HL-60 (cell line): ENCODE measurements around the gene SARM1.

ENCODE experiments used
- DNase-seq, 2 experiments: peaks; one replicate each; pipeline ENCODE4 v3.0.0-alpha.2; 2010 to 2020; ENCODE audit warnings: low read depth in 1 of 2, low spot score in 1 of 2
- H3K27ac ChIP-seq: fragments of 250-450 bp; sonication (Bioruptor Pico); replicated peaks from 2 replicates; pipeline ENCODE4 v1.5.1; 2020; ENCODE audit warnings: mild to moderate bottlenecking, moderate library complexity
- H3K27me3 ChIP-seq: fragments of 250-450 bp; sonication (Bioruptor Pico); 2 replicates; pipeline ENCODE4 v1.5.1; 2021; ENCODE audit warnings: mild to moderate bottlenecking, moderate library complexity; ENCODE audit not compliant: insufficient read depth, poor library complexity, severe bottlenecking
- H3K4me3 ChIP-seq: replicated peaks from 2 replicates; pipeline ENCODE4 v1.5.1; 2011; ENCODE audit warnings: mild to moderate bottlenecking, control low read depth, low read length; ENCODE audit not compliant: insufficient read depth
- GABPA ChIP-seq: IDR thresholded peaks from 2 replicates; pipeline ENCODE4 v1.6.1; 2012; ENCODE audit warnings: low read depth
- POLR2AphosphoS5 ChIP-seq: IDR thresholded peaks from 2 replicates; pipeline ENCODE4 v1.6.1; 2012; ENCODE audit warnings: low read depth
- SPI1 ChIP-seq: IDR thresholded peaks from 2 replicates; pipeline ENCODE4 v1.6.1; 2012; ENCODE audit warnings: low read depth, mild to moderate bottlenecking, borderline replicate concordance
- TF ChIP-seq, protein P1 (sequence below): IDR thresholded peaks from 2 replicates; pipeline ENCODE4 v1.6.1; 2012; ENCODE audit warnings: low read depth; ENCODE audit not compliant: insufficient replicate concordance
- TF ChIP-seq, protein P2 (sequence below): IDR thresholded peaks from one replicate; pipeline ENCODE4 v1.5.1; 2011; ENCODE audit warnings: low read length, control low read depth, inconsistent platforms; ENCODE audit not compliant: insufficient read depth

The SARM1 gene

DNA sequence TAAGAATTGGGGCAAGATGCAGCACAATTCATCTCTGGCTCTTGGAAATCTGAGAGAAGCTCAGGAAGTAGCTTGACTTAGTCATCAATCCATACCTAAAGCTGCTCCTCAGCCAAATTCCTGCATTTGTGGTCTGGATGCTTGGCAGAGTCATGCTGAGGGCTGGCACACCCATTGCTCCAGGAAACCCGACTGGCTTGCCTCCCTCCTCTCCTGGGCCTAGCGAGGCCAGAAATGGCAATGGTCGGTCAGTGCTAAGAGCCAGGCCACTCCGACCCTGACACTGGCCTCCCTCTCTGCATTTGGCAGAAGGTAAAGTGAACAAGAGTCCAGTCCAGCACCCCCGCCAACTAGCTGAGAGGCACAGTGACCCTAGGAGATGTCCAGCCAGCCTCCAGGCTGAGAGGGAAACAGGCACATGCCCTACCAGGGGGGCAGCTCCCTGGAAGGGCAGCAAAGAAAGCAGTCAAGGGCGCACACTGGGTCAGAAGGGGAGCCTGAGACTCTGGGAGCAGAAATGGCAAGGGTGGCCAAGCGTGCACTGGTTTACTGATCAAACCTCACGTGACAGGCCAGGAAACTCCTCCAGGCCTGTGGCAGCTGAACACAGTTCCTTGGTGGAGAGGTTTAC lies 24.1 kb upstream of the SARM1 start:
- Histone ChIP-seq H3K4me3 (no peak overlapping the region), H3K27me3 (no peaks in the 10 kb centered on the region), H3K27ac (no peak overlapping the region)
- TF ChIP-seq SPI1 (no peak), GABPA (no peak), POLR2AphosphoS5 (no peak; the same call in 1 of the 2 replicates)
- TF ChIP-seq, protein P1, sequence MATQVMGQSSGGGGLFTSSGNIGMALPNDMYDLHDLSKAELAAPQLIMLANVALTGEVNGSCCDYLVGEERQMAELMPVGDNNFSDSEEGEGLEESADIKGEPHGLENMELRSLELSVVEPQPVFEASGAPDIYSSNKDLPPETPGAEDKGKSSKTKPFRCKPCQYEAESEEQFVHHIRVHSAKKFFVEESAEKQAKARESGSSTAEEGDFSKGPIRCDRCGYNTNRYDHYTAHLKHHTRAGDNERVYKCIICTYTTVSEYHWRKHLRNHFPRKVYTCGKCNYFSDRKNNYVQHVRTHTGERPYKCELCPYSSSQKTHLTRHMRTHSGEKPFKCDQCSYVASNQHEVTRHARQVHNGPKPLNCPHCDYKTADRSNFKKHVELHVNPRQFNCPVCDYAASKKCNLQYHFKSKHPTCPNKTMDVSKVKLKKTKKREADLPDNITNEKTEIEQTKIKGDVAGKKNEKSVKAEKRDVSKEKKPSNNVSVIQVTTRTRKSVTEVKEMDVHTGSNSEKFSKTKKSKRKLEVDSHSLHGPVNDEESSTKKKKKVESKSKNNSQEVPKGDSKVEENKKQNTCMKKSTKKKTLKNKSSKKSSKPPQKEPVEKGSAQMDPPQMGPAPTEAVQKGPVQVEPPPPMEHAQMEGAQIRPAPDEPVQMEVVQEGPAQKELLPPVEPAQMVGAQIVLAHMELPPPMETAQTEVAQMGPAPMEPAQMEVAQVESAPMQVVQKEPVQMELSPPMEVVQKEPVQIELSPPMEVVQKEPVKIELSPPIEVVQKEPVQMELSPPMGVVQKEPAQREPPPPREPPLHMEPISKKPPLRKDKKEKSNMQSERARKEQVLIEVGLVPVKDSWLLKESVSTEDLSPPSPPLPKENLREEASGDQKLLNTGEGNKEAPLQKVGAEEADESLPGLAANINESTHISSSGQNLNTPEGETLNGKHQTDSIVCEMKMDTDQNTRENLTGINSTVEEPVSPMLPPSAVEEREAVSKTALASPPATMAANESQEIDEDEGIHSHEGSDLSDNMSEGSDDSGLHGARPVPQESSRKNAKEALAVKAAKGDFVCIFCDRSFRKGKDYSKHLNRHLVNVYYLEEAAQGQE: no peak
- TF ChIP-seq, protein P2, sequence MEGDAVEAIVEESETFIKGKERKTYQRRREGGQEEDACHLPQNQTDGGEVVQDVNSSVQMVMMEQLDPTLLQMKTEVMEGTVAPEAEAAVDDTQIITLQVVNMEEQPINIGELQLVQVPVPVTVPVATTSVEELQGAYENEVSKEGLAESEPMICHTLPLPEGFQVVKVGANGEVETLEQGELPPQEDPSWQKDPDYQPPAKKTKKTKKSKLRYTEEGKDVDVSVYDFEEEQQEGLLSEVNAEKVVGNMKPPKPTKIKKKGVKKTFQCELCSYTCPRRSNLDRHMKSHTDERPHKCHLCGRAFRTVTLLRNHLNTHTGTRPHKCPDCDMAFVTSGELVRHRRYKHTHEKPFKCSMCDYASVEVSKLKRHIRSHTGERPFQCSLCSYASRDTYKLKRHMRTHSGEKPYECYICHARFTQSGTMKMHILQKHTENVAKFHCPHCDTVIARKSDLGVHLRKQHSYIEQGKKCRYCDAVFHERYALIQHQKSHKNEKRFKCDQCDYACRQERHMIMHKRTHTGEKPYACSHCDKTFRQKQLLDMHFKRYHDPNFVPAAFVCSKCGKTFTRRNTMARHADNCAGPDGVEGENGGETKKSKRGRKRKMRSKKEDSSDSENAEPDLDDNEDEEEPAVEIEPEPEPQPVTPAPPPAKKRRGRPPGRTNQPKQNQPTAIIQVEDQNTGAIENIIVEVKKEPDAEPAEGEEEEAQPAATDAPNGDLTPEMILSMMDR: no peak
- DNase-seq: no peak

DNA sequence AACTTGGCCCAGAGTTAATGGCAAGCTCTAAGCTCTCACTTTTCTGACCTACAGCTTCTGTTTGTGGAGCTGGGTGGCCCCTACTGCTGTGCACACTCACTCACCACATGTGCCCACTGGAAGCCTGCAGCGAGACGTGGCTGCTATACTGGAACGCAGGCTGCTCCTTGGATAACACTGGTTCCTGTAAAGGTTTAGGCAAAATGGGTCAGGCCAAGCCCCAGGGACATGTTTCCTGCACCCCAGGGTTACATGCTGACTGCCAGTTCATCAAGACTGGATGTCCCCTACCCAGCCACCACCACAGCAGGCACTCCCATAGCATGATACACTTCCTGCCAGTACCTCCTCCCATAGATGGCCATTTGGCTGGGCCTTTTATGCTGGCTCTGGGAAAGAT lies 22.5 kb upstream of the SARM1 start:
- Histone ChIP-seq H3K27me3 (no peaks in the 10 kb centered on the region), H3K27ac (no peak overlapping the region), H3K4me3 (no peak overlapping the region)
- DNase-seq: no peak
- TF ChIP-seq, protein P1: no peak
- TF ChIP-seq GABPA: no peak
- no peak for TF ChIP-seq SPI1

DNA sequence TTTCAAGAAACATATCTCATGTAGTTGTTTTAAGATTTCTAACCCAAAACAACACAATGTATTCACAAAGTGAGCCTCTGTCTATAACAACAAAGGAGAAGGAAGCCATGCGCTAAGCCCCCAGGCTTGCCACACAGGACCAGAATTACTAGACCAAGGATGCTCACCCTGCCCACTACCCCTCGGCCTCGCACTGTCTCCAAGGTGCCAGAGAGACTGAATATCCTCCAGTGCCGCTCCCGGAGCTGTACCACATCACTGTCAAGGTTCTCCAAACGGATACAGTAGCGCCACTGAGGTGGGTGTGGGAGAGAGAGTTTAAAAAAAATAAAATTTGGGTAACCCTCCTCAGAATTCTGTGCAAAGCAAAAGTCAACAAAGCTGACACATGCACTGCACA lies 21.2 kb upstream of the SARM1 start:
- Histone ChIP-seq H3K4me3 (no peak overlapping the region), H3K27ac (no peak overlapping the region), H3K27me3 (no peaks in the 10 kb centered on the region)
- TF ChIP-seq POLR2AphosphoS5 (no peak), GABPA (no peak), SPI1 (no peak)
- TF ChIP-seq, protein P1: no peak
- TF ChIP-seq, protein P2: no peak
- DNase-seq: no peak
